NCI-H748 (cell line): ENCODE results near the gene ZNF488.

Source experiments
- DNase-seq: peaks from one replicate; lab custom pipeline; 2025; ENCODE audit not compliant: unreplicated experiment; lab: John Stamatoyannopoulos, UW

ZNF488 gene

DNA sequence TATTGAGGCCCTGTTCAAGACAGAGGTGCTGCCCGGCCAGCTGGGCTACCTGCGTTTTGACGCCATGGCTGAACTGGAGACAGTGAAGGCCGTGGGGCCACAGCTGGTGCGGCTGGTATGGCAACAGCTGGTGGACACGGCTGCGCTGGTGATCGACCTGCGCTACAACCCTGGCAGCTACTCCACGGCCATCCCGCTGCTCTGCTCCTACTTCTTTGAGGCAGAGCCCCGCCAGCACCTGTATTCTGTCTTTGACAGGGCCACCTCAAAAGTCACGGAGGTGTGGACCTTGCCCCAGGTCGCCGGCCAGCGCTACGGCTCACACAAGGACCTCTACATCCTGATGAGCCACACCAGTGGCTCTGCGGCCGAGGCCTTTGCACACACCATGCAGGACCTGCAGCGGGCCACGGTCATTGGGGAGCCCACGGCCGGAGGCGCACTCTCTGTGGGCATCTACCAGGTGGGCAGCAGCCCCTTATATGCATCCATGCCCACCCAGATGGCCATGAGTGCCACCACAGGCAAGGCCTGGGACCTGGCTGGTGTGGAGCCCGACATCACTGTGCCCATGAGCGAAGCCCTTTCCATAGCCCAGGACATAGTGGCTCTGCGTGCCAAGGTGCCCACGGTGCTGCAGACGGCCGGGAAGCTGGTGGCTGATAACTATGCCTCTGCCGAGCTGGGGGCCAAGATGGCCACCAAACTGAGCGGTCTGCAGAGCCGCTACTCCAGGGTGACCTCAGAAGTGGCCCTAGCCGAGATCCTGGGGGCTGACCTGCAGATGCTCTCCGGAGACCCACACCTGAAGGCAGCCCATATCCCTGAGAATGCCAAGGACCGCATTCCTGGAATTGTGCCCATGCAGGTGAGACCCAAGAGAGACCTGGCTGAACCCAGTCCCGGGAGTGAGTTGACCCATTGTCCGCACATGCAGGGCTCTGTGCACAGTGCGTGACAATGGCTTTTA, 33.1 kb downstream of the ZNF488 start:
- no peak for DNase-seq

DNA sequence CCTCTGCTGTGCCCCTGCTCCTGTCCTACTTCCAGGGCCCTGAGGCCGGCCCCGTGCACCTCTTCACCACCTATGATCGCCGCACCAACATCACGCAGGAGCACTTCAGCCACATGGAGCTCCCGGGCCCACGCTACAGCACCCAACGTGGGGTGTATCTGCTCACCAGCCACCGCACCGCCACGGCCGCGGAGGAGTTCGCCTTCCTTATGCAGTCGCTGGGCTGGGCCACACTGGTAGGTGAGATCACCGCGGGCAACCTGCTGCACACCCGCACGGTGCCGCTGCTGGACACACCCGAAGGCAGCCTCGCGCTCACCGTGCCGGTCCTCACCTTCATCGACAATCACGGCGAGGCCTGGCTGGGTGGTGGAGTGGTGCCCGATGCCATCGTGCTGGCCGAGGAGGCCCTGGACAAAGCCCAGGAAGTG, 34.1 kb downstream of the ZNF488 start:
- DNase-seq = no peak

DNA sequence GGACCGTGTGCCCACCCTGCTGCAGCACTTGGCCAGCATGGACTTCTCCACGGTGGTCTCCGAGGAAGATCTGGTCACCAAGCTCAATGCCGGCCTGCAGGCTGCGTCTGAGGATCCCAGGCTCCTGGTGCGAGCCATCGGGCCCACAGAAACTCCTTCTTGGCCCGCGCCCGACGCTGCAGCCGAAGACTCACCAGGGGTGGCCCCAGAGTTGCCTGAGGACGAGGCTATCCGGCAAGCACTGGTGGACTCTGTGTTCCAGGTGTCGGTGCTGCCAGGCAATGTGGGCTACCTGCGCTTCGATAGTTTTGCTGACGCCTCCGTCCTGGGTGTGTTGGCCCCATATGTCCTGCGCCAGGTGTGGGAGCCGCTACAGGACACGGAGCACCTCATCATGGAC, 34.6 kb downstream of the ZNF488 start:
- no peak for DNase-seq

DNA sequence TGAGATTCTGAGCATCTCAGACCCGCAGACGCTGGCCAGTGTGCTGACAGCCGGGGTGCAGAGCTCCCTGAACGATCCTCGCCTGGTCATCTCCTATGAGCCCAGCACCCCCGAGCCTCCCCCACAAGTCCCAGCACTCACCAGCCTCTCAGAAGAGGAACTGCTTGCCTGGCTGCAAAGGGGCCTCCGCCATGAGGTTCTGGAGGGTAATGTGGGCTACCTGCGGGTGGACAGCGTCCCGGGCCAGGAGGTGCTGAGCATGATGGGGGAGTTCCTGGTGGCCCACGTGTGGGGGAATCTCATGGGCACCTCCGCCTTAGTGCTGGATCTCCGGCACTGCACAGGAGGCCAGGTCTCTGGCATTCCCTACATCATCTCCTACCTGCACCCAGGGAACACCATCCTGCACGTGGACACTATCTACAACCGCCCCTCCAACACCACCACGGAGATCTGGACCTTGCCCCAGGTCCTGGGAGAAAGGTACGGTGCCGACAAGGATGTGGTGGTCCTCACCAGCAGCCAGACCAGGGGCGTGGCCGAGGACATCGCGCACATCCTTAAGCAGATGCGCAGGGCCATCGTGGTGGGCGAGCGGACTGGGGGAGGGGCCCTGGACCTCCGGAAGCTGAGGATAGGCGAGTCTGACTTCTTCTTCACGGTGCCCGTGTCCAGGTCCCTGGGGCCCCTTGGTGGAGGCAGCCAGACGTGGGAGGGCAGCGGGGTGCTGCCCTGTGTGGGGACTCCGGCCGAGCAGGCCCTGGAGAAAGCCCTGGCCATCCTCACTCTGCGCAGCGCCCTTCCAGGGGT, 35.2 kb downstream of the ZNF488 start:
- no peak for DNase-seq

DNA sequence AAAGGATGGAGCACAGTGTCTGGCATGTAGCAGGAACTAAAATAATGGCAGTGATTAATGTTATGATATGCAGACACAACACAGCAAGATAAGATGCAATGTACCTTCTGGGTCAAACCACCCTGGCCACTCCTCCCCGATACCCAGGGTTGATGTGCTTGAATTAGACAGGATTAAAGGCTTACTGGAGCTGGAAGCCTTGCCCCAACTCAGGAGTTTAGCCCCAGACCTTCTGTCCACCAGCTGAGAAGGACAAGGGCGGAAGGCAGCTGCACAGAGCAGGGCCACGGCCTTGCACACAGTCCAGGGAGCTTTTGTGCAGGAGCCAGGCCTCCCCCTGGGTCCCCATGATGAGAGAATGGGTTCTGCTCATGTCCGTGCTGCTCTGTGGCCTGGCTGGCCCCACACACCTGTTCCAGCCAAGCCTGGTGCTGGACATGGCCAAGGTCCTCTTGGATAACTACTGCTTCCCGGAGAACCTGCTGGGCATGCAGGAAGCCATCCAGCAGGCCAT, 35.9 kb downstream of the ZNF488 start, which contains the start of gene RBP3:
TSS of gene RBP3 (plus strand) at position 226 of the 514 bp plus-strand sequence. CDS start at position 348, 122 bp downstream.
- no peak for DNase-seq

DNA sequence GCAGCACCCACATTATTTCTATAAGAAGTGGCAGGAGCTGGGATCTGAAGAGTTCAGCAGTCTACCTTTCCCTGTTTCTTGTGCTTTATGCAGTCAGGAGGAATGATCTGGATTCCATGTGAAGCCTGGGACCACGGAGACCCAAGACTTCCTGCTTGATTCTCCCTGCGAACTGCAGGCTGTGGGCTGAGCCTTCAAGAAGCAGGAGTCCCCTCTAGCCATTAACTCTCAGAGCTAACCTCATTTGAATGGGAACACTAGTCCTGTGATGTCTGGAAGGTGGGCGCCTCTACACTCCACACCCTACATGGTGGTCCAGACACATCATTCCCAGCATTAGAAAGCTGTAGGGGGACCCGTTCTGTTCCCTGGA, 36.8 kb downstream of the ZNF488 start:
- DNase-seq = no peak

DNA sequence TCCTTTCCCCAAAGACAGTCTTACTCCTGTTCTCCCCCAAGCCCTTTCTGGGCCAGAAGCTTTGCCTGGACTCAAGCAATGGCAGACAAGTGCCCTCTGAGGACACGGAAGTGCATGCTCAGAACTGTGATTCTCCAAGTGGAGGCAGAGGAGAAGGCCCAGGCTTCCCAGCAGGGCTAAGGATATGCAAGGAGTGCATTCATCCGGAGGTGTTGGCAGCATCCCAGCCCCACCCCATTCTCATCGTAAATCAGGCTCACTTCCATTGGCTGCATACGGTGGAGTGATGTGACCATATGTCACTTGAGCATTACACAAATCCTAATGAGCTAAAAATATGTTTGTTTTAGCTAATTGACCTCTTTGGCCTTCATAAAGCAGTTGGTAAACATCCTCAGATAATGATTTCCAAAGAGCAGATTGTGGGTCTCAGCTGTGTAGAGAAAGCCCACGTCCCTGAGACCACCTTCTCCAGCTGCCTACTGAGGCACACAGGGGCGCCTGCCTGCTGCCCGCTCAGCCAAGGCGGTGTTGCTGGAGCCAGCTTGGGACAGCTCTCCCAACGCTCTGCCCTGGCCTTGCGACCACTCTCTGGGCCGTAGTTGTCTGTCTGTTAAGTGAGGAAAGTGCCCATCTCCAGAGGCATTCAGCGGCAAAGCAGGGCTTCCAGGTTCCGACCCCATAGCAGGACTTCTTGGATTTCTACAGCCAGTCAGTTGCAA, 37.4 kb downstream of the ZNF488 start:
- peak; percentile 84 for DNase-seq

DNA sequence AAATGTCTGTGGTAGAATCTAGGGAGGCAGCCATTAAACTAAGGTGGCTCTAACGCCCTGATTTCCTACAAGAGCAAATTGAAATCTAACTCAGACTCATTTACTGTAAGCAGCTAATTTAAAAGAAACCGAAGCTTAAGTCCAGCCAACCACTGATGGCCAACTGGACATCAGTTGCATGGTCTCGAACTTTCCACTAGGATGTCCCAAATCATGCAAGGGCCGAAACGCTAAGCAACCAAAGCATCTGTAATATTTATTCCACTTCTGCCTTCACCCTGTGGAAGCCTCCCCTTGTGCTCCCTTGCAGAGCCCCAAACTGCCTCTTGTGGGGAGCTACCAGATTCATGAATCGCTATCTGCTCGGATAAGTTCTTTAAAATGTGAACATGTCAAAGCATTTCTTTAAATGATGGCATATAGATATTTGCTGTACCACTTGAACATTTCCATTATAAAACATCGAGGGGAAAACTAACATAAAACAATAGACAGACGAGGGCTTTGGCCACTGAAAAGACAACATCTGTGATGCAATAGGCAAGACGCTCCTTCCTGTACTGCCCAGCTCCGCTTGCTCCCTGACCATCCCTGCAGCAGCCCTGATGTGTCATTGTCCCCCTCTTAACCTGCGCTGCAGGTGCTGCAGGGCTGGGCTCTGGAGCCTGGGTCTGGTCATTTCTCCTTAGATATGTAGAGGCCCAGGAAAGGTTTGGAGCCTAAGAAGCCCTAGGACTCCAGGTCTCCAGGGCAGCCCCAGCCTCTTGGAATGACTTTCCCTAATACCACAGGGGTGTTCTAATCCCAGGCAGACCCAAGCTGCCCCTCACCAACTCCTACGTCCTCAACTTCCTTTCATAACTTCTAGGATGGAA, 38.9 kb downstream of the ZNF488 start:
- DNase-seq = no peak

DNA sequence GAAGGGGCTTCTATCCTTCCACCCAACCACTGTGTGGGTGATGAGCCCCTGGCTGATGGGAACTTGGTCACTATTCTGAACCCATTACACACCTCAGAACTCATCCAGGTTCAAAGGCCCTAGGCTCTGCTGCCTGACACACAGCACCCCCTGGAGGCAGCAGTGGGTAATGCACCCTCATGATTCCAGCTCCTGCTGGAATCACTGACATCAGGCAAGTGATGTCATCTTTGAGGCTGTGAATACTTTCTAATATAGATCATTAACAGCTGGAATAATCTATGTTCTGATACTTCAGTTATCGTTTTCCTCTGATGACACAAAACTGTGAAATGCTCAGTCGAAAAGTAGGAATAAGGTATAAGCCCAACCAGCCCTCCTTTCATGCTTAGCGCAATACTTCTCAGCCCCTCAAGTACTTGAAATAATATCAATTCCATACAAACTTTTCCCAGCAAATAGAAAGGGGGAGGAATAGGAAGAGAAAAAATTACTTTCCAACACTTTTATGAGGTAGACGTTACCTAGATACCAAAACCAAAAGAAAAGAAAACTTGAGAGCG, 43.4 kb downstream of the ZNF488 start:
- peak; percentile 39 for DNase-seq

DNA sequence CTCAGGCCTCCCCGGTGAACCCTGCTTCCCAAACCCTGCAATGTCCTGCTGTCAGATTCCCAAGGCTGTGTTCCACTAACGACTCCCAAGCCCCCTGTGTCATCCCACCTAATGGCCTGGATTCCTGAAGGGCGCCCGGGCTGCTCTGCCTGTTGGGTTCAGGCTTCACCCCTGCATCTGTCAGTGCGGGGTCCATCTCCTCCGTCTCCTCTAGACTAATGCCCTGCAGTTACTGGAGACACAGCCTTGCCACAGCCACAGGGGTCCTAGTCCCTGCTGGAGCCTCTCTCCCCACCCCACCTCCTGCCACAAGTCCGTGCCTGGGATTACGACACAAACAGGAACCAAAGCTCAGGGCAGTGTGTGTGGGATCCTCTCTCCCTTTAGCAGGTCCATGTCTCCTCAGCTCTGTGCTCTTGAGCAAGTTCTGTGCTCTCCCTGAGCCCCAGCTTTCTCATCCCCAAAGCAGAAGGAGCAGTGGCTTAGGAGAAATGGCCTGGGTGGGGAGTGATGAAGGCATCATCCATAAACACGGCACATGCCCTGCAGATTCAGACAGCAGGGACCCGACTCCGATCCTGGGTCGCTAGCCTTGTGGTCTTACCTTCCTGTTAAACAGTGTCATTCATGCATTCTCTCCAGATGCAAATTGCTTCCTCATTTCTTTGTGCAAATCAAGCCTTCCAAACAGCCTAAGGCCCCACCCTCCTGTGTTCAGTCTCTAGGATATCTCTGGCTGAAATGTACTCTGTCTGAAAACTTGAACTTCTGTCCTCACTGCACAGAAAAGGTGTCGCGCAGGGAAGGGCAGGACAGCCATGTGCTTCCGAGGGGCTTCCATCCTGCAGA, 44.1 kb downstream of the ZNF488 start:
- DNase-seq = no peak

DNA sequence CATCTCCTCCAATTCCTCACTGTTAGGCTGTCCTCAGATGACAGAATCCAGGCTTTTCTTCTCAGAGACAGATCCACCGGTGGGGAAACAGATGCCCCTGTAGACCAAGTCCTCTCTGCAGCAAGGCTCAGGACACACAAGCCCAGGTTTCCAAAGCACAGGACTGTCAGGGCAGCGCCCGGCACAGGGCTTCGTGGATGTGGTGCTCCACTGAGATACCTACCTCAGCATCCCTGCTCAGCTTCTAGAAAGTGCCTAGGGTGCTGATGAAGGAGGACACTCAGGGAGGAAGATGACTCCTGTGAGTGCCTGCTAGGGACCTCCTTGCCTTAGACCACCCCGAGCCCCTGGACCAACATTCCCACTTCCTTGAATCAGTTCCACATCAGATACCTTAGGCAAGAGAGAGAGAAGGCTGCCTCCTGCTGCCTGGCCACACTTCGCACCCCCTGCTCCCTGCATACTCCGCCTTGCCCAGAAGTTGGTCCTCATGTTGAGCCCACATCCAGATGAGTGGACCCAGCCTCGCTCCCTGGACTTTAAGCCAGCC, 44.8 kb downstream of the ZNF488 start:
- DNase-seq = no peak

DNA sequence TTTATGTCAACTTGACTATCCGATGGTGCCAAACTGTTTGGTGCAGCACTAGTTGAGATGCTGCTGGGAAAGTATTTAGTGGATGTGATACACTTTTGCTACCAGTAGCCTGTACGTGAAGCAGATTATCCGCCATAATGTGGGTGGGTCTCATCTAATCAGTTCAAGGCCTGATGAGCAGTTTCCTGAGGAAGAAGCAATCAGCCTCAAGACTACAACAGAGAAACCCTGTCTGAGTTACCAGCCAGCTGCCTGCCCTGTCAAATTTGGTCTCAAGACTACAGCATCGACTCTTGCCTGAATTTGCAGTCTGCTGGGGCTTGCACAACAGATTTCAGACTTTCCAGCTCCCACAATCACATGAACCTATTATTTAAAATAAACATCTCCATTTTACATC, 46.8 kb downstream of the ZNF488 start:
- DNase-seq = no peak

DNA sequence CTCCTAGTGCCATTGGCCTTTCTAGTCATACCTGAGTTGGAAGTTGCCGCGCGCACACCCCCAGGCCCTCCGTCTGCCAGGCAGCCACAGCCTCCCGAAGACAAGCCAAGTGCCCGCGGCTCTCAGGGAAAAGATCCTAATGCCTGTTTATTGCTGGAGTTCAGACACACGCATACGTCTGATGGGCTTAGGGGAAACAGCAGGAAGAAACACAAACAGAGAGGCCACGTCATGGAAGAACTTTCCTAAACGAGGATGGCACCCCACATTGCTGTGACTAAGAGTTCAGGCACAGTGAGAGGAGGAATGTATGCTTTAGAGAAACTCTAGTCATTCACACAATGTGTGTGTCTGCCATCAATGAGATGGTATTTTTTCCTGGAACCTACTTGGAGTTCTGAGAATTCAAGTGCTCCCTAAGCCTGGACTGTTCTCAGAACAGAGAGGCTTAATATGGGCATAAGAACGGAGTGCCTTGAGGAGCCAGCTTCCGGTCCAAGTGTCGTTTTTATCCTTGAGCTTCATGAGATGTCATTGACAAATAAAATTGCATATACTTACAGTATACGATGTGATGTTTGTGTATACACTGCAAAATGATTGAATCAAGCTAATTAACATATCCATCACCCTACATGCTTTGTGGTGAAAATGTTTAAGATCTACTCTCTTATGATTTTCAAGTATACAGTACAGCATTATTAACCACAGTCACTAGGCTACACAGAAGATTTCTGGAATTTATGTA, 47.5 kb downstream of the ZNF488 start:
- no peak for DNase-seq

DNA sequence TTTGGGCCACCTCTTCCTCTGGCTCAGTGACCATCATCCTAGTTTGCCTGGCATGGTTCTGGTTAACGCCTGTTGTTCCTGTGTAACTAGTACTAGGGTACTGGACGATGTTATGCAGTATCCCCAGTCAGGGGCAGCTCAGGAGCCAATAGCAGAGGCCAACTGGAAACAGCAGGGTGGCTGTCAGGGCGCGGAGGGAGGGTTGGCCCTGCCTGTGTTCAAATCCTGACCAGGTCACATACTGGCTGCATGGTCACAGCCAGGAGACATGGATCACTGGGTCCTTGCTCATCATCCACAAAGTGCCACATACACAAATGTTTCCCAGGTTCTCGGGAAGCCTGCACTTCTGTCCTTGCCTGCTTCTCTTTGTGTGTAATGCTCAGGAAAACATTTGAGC, 48.2 kb downstream of the ZNF488 start:
- DNase-seq = no peak

DNA sequence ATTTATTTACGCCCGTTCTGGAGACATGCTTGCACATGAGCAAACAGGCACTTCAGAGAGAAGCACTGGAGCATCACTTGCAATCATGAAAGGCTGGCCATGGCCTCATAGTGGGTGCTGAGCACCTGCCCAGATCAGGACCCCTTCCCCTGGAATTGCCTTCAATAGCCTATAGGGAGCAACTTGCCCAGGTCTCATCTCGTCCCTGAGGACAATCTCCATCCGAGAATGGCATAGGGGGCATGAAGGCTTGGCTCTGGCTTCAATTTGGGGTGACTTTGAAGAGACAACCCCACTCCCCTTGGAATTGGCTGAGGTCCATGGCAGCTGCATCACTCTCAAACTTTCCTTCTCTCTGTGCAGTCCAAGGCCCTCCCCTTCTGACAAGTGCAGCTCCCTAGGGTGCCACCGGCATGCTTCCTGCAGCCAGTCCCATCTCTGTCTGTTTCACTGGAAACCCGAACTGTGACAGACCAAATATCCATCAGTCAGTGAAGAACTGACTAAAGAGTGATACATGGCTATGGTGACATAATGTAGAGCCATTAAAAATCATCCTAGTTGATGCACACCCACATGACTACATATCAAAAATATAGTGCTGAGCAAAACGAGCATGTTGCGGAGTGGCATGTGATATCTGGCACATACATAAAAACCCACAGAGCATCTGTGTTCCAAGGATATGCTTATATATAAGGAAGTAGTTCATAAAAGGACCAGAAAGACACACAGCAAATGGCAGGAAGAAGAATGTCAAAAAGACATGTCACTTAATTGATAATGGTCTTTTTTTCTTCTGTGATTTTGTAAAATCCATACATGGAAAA, 49.4 kb downstream of the ZNF488 start:
- no peak for DNase-seq

DNA sequence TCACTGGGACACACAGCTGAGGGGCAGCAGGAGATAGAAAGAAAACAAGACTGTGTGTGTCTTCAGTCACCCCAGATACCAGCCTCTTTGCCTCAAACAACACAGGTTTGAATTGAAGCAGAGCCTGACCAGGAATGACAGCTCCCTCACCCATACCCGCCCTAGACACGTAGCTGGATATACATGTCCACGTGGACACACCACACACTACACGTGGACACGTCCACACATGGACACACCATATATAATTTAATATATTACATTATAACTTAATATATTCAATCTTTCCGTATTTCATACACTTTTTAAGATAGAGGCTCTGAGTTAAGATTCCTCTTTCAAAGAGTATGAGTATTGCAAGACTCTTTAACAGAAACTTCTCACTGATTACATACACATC, 50.6 kb downstream of the ZNF488 start:
- no peak for DNase-seq

DNA sequence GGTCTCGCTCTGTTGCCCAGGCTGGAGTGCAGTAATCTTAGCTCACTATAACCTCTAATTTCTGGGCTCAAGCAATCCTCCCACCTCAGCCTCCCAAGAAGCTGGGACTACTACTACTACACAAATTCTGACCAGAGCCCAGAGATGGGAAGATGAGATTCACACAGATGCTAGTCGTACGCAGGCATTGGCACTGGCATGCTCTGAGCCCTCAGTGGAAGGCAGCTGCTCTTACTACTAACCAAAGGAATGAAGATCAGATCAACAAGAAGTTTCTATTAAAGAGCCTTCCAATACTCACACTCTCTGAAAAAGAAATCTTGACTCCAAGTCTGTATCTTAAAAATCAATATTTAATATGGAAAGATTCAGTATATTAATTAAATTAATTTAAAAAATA, 51.1 kb downstream of the ZNF488 start:
- DNase-seq = no peak
